Activated T-helper 1 cell treated with anti-CD3 and anti-CD28 coated beads, Interleukin-12 subunit alpha, Interleukin-12 subunit beta, Interleukin-2, Interleukin-4 antibody, amounts not matched to agents 30 ng/mL and 10 ng/mL and 1 ng/mL, durations not matched to agents 14 hours and 24 hours and 36 hours (primary cell): ENCODE results near the gene APOL2. TPM values are rescaled to one million over a fixed set of nuclear protein-coding genes. Genes with fewer than 3 reads are reported as not detected.
"Not testable (repeated sequence)": the region's sequence is repeated elsewhere in the genome, so short reads cannot be mapped to it uniquely, and the experiment has no call there.

Experiments
- DNase-seq: peaks from one replicate; pipeline ENCODE4 v3.0.0; 2021; ENCODE audit warnings: low spot score
- H3K27ac Mint-ChIP-seq: one replicate; pipeline ENCODE4 v1.8.0; 2021; ENCODE audit warnings: mild to moderate bottlenecking, mixed read lengths
- H3K27me3 Mint-ChIP-seq: one replicate; pipeline ENCODE4 v1.8.0; 2022; ENCODE audit warnings: mild to moderate bottlenecking, moderate library complexity, mixed read lengths; ENCODE audit not compliant: insufficient read depth
- H3K36me3 Mint-ChIP-seq: one replicate; pipeline ENCODE4 v1.8.0; 2021; ENCODE audit warnings: low read depth, mixed read lengths
- H3K4me1 Mint-ChIP-seq: one replicate; pipeline ENCODE4 v1.8.0; 2021; ENCODE audit warnings: low read depth, mixed read lengths
- H3K4me3 Mint-ChIP-seq: one replicate; pipeline ENCODE4 v1.8.0; 2021; ENCODE audit warnings: mild to moderate bottlenecking, moderate library complexity, mixed read lengths
- H3K9me3 Mint-ChIP-seq: one replicate; pipeline ENCODE4 v1.8.0; 2021; ENCODE audit warnings: mixed read lengths
- intact Hi-C: fragments of 100-400 bp; cut with micrococcal nuclease; formaldehyde crosslinking; loops from one replicate; pipeline ENCODE4 v1.15.1; 2024
- total RNA-seq: library from RNA; stranded (reverse); gene quantifications from 2 replicates; pipeline ENCODE4 v1.2.3, GENCODE V29; 2022

APOL2 gene
- total RNA-seq, 1 donor from 2014 or later: 54.4 TPM

DNA sequence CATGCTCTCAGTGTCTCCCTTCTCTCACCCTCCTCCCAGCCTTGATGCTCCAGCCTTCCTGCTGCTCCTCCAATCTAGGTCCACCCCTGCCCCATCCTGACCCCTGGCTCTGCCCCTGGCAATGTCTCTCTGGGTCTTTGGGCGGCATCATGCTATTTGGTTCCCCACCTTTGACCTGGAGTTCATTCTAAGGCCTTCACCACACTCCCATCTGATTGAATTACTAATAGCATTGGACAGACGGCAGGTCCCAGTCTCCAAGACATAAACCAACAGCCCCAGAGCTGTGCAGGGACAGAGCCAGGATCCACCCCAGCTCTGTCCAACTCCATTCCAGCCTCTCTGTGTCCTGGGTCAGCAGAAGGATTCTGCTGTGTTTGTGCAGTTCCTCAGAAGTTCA lies 44.9 kb downstream of the APOL2 start:
- H3K27me3 Mint-ChIP-seq: peaks cover 6% of the 10 kb centered on the region
- no peaks in the 10 kb centered on the region for H3K9me3 Mint-ChIP-seq
- intact Hi-C loops: loop anchor here (1.0 kb wide), 1 partner anchor 83 kb away; no protein-coding TSS in a partner anchor
- no peak overlapping the region for H3K27ac Mint-ChIP-seq
- H3K4me3 Mint-ChIP-seq: no peak overlapping the region
- no peak for DNase-seq
- H3K36me3 Mint-ChIP-seq: no peaks in the 10 kb centered on the region
- H3K4me1 Mint-ChIP-seq: peaks cover 16% of the 10 kb centered on the region

DNA sequence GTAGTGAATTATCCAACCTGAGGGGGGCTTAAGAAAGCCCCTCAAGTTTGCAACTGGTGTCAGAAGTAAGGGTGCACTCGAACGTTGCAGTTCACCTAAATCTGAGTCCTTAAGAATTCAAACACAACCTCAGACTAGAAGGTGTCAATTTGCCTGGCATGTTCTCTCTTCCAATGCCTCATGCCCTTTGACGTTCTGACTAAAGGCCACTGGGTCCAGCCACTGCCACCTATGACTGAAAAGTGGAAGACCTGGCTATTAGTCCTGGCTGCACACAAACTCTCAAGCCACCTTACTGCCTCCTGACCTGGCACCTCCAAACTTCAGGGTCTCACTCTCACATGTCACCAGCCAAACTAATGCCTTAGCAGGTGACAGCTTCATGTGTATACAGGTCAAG lies 45.8 kb downstream of the APOL2 start:
- Mint-ChIP-seq H3K36me3 (no peaks in the 10 kb centered on the region), H3K4me1 (peaks cover 16% of the 10 kb centered on the region), H3K27me3 (peaks cover 7% of the 10 kb centered on the region), H3K4me3 (no peak overlapping the region), H3K9me3 (no peaks in the 10 kb centered on the region), H3K27ac (no peak overlapping the region)
- no peak for DNase-seq
- intact Hi-C loops: no loop called here

DNA sequence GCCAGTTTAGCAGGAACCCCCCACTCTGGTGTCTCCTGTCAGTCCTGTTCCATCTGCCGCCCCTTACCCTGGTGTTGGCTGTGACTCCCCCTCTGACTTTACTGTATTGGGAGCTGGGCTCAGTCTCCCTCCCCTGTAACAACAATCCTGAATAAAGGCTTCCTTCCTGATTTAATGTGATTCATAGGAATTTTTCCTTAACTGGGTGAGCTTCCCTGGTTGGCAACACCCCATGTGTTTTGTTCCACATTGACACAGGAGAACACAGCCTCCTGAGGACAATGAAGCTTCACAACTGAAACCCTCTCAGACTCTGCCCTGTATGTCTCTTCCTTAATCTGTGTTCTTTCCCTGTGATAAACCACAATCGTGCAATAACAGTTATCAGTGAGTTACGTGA lies 46.2 kb downstream of the APOL2 start:
- H3K27me3 Mint-ChIP-seq: peaks cover 7% of the 10 kb centered on the region
- no peaks in the 10 kb centered on the region for H3K36me3 Mint-ChIP-seq
- H3K4me3 Mint-ChIP-seq: no peak overlapping the region
- H3K4me1 Mint-ChIP-seq: peaks cover 12% of the 10 kb centered on the region
- no peak overlapping the region for H3K27ac Mint-ChIP-seq
- DNase-seq: no peak
- intact Hi-C loops: no loop called here
- no peaks in the 10 kb centered on the region for H3K9me3 Mint-ChIP-seq

DNA sequence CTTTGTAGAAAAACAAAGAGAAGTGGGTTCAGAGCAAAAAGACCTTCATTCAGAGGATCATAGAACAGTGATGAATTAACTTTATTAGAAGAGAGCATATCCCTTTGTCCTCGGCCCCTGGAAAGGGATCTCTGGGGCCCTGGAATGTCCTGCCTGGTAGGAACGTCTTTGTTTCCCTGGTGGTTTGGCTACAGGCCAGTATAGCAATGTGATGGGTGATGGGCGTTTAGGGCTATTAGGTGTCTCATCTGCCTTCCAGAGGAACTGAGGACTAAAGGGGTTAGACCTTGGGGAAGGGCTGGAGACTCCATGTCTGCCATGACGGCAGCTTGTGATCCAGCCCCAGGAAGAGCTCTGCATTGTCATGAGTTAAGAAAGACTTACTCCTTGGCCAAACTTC lies 46.8 kb downstream of the APOL2 start:
- H3K9me3 Mint-ChIP-seq: no peaks in the 10 kb centered on the region
- no peak overlapping the region for H3K27ac Mint-ChIP-seq
- H3K4me3 Mint-ChIP-seq: no peak overlapping the region
- peaks cover 6% of the 10 kb centered on the region for H3K4me1 Mint-ChIP-seq
- no peak for DNase-seq
- H3K27me3 Mint-ChIP-seq: peaks cover 7% of the 10 kb centered on the region
- intact Hi-C loops: no loop called here
- H3K36me3 Mint-ChIP-seq: no peaks in the 10 kb centered on the region

DNA sequence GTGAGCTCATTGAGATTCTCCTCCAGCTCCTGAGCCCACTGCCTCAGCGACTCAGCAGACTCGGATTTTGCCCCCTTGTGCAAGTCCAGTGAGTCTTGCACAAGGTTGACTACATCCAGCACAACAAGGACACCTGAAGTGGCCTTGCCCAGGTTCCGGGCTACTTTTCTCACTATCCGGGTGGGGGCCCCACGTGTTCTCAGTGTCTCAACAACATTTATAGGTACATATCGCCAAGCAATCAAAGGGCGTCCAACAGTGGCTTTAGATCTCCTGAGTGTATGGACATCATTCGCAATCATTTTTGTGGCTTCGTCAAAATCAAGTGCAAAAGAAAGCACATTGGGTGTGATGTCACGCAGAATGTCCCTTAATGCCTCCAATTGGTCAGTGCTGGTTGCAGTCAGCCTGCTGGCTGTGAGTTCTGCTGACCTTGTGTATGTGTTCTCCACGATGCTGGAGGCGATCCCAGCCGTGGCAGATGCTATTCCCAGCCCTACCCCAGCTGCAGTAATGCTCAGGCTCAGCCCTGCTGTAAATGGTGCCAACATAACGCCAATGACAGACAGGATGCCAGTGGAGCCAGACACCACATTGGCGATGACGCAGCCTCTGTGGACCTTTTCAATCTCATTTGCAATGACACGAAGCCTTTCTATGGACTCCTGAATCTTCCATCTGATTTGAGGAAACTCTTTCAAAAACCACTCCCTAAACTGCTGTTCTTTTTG lies 48.1 kb downstream of the APOL2 start:
- H3K4me3 Mint-ChIP-seq: no peak overlapping the region
- no peaks in the 10 kb centered on the region for H3K9me3 Mint-ChIP-seq
- peaks cover 11% of the 10 kb centered on the region for H3K27me3 Mint-ChIP-seq
- no peaks in the 10 kb centered on the region for H3K4me1 Mint-ChIP-seq
- DNase-seq: no peak
- H3K27ac Mint-ChIP-seq: no peak overlapping the region
- intact Hi-C loops: no loop called here
- no peaks in the 10 kb centered on the region for H3K36me3 Mint-ChIP-seq

DNA sequence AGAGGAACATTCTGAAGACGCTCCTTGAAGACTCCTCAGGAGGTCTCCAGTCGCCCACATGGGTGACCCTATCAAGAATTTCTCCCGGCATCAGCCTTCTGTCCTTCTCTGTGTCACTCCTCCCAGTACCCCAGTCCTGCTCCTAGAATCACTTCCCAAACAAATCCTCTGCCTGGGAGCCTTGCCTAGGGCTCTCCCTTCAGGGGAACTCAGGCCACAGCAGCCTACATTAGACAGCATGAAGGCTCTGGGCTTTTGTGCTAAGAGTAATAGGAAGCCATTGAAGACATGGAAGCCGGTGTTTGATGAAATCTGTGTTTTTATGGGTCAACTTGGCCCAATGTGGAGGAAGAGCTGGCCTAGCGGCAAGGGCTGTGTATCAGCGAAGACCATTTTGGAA lies 51.5 kb downstream of the APOL2 start:
- DNase-seq, H3K27me3 Mint-ChIP-seq, intact Hi-C loops, H3K4me1 Mint-ChIP-seq, H3K9me3 Mint-ChIP-seq, H3K36me3 Mint-ChIP-seq, H3K4me3 Mint-ChIP-seq, H3K27ac Mint-ChIP-seq: not testable (repeated sequence)

DNA sequence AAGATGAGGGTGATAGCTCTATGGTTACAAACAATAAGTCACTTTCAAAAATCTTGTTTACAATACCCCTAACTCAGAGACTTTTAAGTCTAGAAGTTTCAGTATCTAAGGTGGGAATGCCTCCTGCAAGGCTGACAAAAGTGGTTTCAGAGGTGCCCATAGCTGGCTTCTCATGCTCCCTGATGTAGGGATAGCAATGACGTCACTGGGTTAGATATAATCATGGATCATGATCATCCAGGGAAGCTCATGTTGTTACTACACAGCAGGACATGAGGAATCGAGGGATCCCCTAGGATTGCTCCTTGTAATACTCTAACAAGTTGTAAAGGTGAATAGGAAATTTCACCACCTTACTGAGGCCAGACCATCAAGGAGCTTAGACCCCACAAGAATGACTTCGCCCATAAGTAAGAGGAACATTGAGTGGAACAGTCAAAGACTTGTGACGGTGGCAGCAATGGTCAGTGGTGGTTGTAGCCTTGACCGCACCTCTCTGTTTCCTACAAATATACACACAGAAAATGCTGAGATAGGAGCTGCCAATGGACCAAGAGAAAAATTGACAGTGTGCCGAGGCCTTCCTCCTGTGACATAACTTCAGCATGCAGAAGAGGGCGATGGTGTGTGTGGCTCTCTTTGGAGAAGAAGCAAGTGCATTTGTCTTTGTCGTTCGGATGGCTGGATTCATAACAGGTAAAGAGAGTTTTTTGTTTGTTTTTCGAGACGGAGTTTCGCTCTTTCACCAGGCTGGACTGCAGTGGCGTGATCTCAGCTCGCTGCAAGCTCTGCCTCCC lies 53.3 kb downstream of the APOL2 start:
- H3K9me3 Mint-ChIP-seq: no peaks in the 10 kb centered on the region
- no peaks in the 10 kb centered on the region for H3K4me1 Mint-ChIP-seq
- no peak for DNase-seq
- no peak overlapping the region for H3K4me3 Mint-ChIP-seq
- no peak overlapping the region for H3K27ac Mint-ChIP-seq
- H3K27me3 Mint-ChIP-seq: peaks cover 5% of the 10 kb centered on the region
- H3K36me3 Mint-ChIP-seq: no peaks in the 10 kb centered on the region
- intact Hi-C loops: no loop called here

DNA sequence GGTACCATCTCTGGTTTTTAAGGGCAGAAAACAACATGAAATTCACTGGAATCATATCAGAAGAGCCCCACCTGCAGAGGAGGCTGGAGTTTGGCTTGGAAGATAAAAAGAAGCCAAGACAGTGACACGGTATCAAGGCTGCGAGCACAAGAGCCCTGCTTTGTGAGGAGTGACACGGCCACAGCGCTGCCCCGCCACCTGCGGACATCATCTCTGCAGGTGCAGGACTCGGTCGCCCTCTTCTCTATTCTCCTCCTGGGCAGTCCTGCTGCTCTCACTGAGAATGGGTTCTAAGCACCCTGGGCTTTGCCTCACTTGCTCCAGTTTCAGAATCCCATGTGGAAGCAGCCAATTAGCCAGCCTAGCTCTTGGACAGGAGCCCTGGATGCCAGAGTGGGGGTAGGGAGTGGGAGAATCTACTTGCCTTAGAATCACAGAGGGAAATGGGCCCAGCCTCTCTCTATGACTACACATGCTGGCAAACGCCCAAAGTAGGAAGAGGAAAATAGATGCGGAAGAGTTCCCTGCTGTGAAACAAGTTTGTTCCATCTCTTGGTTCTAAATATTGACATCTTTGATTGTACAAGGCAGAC lies 54.8 kb downstream of the APOL2 start:
- peaks cover 5% of the 10 kb centered on the region for H3K4me1 Mint-ChIP-seq
- no peak overlapping the region for H3K4me3 Mint-ChIP-seq
- H3K36me3 Mint-ChIP-seq: no peaks in the 10 kb centered on the region
- H3K27ac Mint-ChIP-seq: no peak overlapping the region
- H3K27me3 Mint-ChIP-seq: peaks cover 5% of the 10 kb centered on the region
- no peak for DNase-seq
- no peaks in the 10 kb centered on the region for H3K9me3 Mint-ChIP-seq
- intact Hi-C loops: no loop called here

DNA sequence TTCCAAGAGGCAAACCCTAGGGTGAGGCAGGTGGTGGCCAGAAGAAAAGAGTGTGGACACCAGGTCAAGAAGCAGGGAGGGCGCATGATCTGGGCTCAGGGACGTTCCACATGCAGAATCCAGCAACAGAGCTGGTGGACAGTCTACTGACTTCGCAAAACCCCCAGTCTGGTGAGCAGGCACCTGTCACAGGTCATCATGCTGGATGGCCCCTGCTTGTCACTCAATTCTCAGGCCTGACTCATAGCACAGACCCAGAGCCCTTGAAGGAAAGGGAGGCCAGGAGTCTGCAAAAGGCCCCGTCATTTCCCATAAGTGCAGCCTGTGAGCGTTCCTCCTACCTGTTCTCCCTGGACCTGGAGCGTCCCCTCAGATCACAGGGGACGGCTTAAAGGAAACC lies 55.9 kb downstream of the APOL2 start:
- H3K36me3 Mint-ChIP-seq: no peaks in the 10 kb centered on the region

DNA sequence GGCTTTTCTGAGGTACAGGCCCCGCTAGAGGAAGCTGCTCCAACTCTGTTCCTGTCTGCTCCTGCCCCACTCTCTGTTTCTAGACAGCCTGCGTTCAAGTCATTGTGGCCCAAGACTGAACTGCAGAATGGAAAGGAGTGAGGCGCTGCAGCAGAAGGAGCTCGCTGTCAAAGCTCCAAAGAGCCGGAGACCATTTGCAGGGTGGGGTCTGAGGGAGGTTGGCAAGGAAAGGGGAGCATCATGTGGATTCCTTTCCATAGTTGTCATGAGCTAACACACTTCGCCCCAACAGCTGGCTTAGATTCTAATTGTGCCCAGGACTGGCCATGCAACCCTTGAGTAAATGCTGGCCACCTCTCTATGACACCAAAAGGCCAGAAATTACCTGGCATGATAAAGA lies 56.5 kb downstream of the APOL2 start:
- no peak overlapping the region for H3K4me3 Mint-ChIP-seq
- no peaks in the 10 kb centered on the region for H3K9me3 Mint-ChIP-seq
- no peaks in the 10 kb centered on the region for H3K36me3 Mint-ChIP-seq
- H3K27me3 Mint-ChIP-seq: peaks cover 4% of the 10 kb centered on the region
- peaks cover 5% of the 10 kb centered on the region for H3K4me1 Mint-ChIP-seq
- intact Hi-C loops: no loop called here
- DNase-seq: no peak
- no peak overlapping the region for H3K27ac Mint-ChIP-seq

More for the DNA sequence above, 55.9 kb downstream of the APOL2 start:
- Mint-ChIP-seq H3K27ac (no peak overlapping the region), H3K27me3 (peaks cover 4% of the 10 kb centered on the region), H3K4me1 (peaks cover 5% of the 10 kb centered on the region), H3K9me3 (no peaks in the 10 kb centered on the region), H3K4me3 (no peak overlapping the region)
- intact Hi-C loops: no loop called here
- no peak for DNase-seq

DNA sequence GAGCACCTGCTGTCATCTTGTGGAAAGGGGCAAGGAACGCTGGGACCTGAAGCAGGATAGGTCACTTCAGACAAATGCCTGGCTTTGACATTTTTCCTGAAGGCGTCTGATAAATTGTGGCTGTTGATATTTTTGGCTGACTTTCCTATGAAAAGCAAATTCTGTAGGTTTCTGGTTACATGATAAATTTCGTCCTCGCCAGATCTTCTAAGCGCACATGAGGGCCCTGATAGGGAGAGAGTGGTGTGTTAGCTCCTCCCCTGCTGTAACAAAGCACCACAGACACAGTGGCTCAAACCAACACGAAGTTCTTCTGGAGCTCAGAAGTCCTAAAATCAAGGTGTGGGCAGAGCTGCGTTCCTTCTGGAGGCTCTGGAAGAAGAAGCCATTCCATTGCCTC lies 57.3 kb downstream of the APOL2 start:
- H3K27ac Mint-ChIP-seq: no peak overlapping the region
- intact Hi-C loops: no loop called here
- H3K9me3 Mint-ChIP-seq: peaks cover 3% of the 10 kb centered on the region
- peaks cover 5% of the 10 kb centered on the region for H3K4me1 Mint-ChIP-seq
- H3K36me3 Mint-ChIP-seq: no peaks in the 10 kb centered on the region
- H3K27me3 Mint-ChIP-seq: peaks cover 4% of the 10 kb centered on the region
- no peak for DNase-seq
- H3K4me3 Mint-ChIP-seq: no peak overlapping the region

DNA sequence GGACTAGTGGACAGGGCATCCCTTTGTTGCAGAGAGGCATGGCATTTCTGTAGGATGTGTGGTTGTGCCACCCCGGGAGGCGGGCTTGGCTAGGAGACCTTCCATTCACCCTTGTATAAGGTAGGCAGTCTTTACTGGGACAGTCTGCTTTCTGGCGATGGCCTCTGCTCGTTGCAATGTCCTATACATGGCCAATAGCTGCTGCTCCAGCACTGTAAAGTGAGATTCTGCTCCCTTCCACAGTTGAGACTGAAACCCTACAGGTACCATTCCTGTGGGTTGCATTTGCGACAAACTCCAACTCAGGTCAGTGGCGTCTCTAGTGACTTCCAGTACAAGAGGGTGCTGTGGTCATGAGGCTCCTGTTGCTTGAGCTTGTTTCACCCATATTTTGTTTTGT lies 58.4 kb downstream of the APOL2 start:
- no peak overlapping the region for H3K27ac Mint-ChIP-seq
- peaks cover 3% of the 10 kb centered on the region for H3K9me3 Mint-ChIP-seq
- intact Hi-C loops: loop anchor here (1.0 to 2.0 kb wide), 3 partner anchors 21 to 116 kb away; partner anchors contain the start of gene APOL3
- no peak overlapping the region for H3K4me3 Mint-ChIP-seq
- peaks cover 5% of the 10 kb centered on the region for H3K4me1 Mint-ChIP-seq
- no peak for DNase-seq
- no peaks in the 10 kb centered on the region for H3K36me3 Mint-ChIP-seq
- no peaks in the 10 kb centered on the region for H3K27me3 Mint-ChIP-seq
